ENCODE measurements around the gene NPAS3. TPM values are rescaled to one million over a fixed set of nuclear protein-coding genes. Genes with fewer than 3 reads are reported as not detected.

NPAS3 gene
- total RNA-seq, 1 experiment from 2014 or later = 15.6 TPM

DNA sequence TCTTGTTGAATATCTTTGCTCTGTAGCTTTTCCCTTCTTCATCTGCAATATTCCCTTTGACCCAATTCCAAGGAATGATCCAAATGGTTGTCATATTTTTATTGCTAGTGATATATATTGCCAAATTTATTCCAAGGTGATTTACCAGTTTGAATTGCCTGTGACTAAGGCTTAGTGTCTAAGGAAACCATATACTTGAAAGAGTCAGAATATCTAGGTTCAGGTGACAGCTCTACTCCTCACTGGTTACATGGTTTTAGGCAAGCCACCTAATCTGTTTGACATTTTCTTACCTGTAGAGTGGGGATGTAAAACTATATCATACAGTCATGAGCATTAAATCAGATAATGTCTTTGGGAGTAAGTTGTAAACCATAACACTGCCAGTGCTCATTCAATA, 473.8 kb downstream of the NPAS3 start:
- no TSS peak for BruUV-seq (replicated peaks)
- Histone ChIP-seq H3K4me1 (ENCODE audit: insufficient read depth, low read length, poor library complexity, severe bottlenecking) (peaks cover 5% of the 10 kb centered on the region), H3K36me3 (ENCODE audit: insufficient read depth, low read length, poor library complexity, severe bottlenecking) (no peaks in the 10 kb centered on the region), H3K9me3 (ENCODE audit: low read depth, low read length, poor library complexity, severe bottlenecking) (no peaks in the 10 kb centered on the region), H3K27me3 (replicated peaks; ENCODE audit: insufficient read depth, low read depth, low read length, poor library complexity) (no peaks in the 10 kb centered on the region), H3K4me3 (ENCODE audit: low read depth, low read length, poor library complexity, severe bottlenecking) (no peak overlapping the region), H3K27ac (ENCODE audit: low read depth, low read length, poor library complexity, severe bottlenecking) (no peak overlapping the region)
- POLR2A ChIA-PET (ENCODE audit: low non-redundant PET) = no interaction called here
- DNase-seq (ENCODE audit: low spot score) = no peak
- CTCF ChIA-PET = no interaction called here
- intact Hi-C loops (cut with micrococcal nuclease; ENCODE audit: unreplicated experiment) = no loop called here
- TF ChIP-seq, protein P1, sequence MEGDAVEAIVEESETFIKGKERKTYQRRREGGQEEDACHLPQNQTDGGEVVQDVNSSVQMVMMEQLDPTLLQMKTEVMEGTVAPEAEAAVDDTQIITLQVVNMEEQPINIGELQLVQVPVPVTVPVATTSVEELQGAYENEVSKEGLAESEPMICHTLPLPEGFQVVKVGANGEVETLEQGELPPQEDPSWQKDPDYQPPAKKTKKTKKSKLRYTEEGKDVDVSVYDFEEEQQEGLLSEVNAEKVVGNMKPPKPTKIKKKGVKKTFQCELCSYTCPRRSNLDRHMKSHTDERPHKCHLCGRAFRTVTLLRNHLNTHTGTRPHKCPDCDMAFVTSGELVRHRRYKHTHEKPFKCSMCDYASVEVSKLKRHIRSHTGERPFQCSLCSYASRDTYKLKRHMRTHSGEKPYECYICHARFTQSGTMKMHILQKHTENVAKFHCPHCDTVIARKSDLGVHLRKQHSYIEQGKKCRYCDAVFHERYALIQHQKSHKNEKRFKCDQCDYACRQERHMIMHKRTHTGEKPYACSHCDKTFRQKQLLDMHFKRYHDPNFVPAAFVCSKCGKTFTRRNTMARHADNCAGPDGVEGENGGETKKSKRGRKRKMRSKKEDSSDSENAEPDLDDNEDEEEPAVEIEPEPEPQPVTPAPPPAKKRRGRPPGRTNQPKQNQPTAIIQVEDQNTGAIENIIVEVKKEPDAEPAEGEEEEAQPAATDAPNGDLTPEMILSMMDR (conservative IDR thresholded peaks at IDR 0.05; ENCODE audit: low read depth, low read length) = no peak
- no peak for TF ChIP-seq EZH2 (IDR thresholded peaks at IDR 0.05; ENCODE audit: borderline replicate concordance, low read depth, low read length, poor library complexity, severe bottlenecking)

DNA sequence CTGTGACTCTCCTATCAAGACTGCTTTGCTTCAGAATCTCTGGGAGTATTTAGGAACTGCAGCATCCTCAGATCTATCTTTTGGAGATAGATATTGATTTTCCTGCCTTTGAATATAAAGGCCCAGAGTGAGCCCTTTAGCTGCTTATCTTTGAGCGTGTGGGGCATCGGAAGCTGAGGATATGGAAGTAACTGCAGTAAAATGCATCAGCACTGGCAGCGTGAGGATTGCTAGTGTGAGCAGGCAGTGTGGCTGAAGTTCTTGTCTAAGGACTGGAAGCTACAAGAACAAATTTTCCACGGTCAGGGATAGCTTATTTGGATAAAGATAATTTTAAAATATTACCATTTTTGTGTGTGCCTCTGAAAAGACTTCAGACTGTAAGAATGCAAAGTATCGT, 474.7 kb downstream of the NPAS3 start:
- peaks cover 5% of the 10 kb centered on the region for H3K4me1 ChIP-seq (ENCODE audit: insufficient read depth, low read length, poor library complexity, severe bottlenecking)
- DNase-seq (ENCODE audit: low spot score) = no peak
- no peak overlapping the region for H3K27ac ChIP-seq (ENCODE audit: low read depth, low read length, poor library complexity, severe bottlenecking)
- no peak overlapping the region for H3K4me3 ChIP-seq (ENCODE audit: low read depth, low read length, poor library complexity, severe bottlenecking)
- no peaks in the 10 kb centered on the region for H3K36me3 ChIP-seq (ENCODE audit: insufficient read depth, low read length, poor library complexity, severe bottlenecking)
- no peak for TF ChIP-seq EZH2 (IDR thresholded peaks at IDR 0.05; ENCODE audit: borderline replicate concordance, low read depth, low read length, poor library complexity, severe bottlenecking)
- TF ChIP-seq, protein P1 (conservative IDR thresholded peaks at IDR 0.05; ENCODE audit: low read depth, low read length) = no peak
- intact Hi-C loops (cut with micrococcal nuclease; ENCODE audit: unreplicated experiment) = no loop called here
- BruUV-seq (replicated peaks) = no TSS peak
- no peaks in the 10 kb centered on the region for H3K27me3 ChIP-seq (replicated peaks; ENCODE audit: insufficient read depth, low read depth, low read length, poor library complexity)
- H3K9me3 ChIP-seq (ENCODE audit: low read depth, low read length, poor library complexity, severe bottlenecking) = no peaks in the 10 kb centered on the region
- POLR2A ChIA-PET (ENCODE audit: low non-redundant PET) = no interaction called here
- CTCF ChIA-PET = interaction anchor here (0.5 kb wide), 1 partner anchor 57 kb away, joined by 3 read pairs; no protein-coding TSS in a partner anchor

DNA sequence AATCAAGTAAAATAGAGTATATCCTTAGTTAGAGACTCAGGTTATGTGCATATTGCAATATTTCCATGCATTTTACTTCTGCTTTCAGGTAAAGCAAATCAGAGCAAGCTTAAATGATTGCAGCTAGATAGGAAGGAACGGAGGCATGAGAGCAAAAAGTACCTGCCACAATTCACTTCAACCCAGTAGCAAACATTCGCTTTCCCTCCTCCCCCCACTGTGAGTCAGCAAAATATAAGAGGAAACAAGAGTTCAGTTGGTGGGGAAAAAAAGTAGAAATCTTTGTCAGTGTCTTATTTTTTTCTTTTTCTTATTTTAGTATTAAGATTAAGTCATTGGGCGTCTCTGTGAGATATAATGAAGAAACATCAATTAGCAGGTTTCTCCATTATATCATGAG, 475.4 kb downstream of the NPAS3 start:
- H3K27ac ChIP-seq (ENCODE audit: low read depth, low read length, poor library complexity, severe bottlenecking) = no peak overlapping the region
- H3K27me3 ChIP-seq (replicated peaks; ENCODE audit: insufficient read depth, low read depth, low read length, poor library complexity) = no peaks in the 10 kb centered on the region
- no TSS peak for BruUV-seq (replicated peaks)
- no peaks in the 10 kb centered on the region for H3K36me3 ChIP-seq (ENCODE audit: insufficient read depth, low read length, poor library complexity, severe bottlenecking)
- intact Hi-C loops (cut with micrococcal nuclease; ENCODE audit: unreplicated experiment) = no loop called here
- H3K4me1 ChIP-seq (ENCODE audit: insufficient read depth, low read length, poor library complexity, severe bottlenecking) = peaks cover 5% of the 10 kb centered on the region
- no peak for DNase-seq (ENCODE audit: low spot score)
- no peak overlapping the region for H3K4me3 ChIP-seq (ENCODE audit: low read depth, low read length, poor library complexity, severe bottlenecking)
- TF ChIP-seq EZH2 (IDR thresholded peaks at IDR 0.05; ENCODE audit: borderline replicate concordance, low read depth, low read length, poor library complexity, severe bottlenecking) = no peak
- TF ChIP-seq, protein P1 (conservative IDR thresholded peaks at IDR 0.05; ENCODE audit: low read depth, low read length) = no peak
- POLR2A ChIA-PET (ENCODE audit: low non-redundant PET) = no interaction called here
- CTCF ChIA-PET = interaction anchor here (0.5 kb wide), 1 partner anchor 56 kb away, joined by 3 read pairs; no protein-coding TSS in a partner anchor
- H3K9me3 ChIP-seq (ENCODE audit: low read depth, low read length, poor library complexity, severe bottlenecking) = no peaks in the 10 kb centered on the region
